Activated naive CD4-positive, alpha-beta T cell treated with anti-CD3 and anti-CD28 coated beads for 36 hours (primary cell): ENCODE measurements around the gene MKS1. TPM values are rescaled to one million over a fixed set of nuclear protein-coding genes. Genes with fewer than 3 reads are reported as not detected.

Experiments used
- CTCF ChIA-PET: fragments of 350-600 bp; sonication (Branson Sonifier 250); formaldehyde crosslinking; loops from one replicate; lab custom pipeline; 2021; ENCODE audit warnings: antibody characterized with exemption; lab: Charles Lee
- DNase-seq: peaks from one replicate; pipeline ENCODE4 v3.0.0-alpha.2; 2020
- H3K27ac Mint-ChIP-seq: one replicate; pipeline ENCODE4 v1.8.0; 2021; ENCODE audit warnings: mild to moderate bottlenecking, mixed read lengths
- H3K27me3 Mint-ChIP-seq: one replicate; pipeline ENCODE4 v1.8.0; 2021; ENCODE audit warnings: low read depth, mixed read lengths
- H3K36me3 Mint-ChIP-seq: one replicate; pipeline ENCODE4 v1.8.0; 2021; ENCODE audit warnings: low read depth, mixed read lengths
- H3K4me1 Mint-ChIP-seq: one replicate; pipeline ENCODE4 v1.8.0; 2021; ENCODE audit warnings: low read depth, mixed read lengths
- H3K4me3 Mint-ChIP-seq: one replicate; pipeline ENCODE4 v1.8.0; 2021; ENCODE audit warnings: mild to moderate bottlenecking, moderate library complexity, mixed read lengths
- H3K9me3 Mint-ChIP-seq: one replicate; pipeline ENCODE4 v1.8.0; 2021; ENCODE audit warnings: mixed read lengths
- intact Hi-C: fragments of 100-400 bp; cut with micrococcal nuclease; formaldehyde crosslinking; loops from one replicate; pipeline ENCODE4 v1.15.1; 2023
- total RNA-seq, 2 experiments: library from RNA; stranded (reverse); gene quantifications; one replicate each; pipeline ENCODE4 v1.2.3, GENCODE V29; 2021

Gene MKS1
- total RNA-seq, 2 experiments from 2014 or later: 27.1 to 29.2 TPM

DNA sequence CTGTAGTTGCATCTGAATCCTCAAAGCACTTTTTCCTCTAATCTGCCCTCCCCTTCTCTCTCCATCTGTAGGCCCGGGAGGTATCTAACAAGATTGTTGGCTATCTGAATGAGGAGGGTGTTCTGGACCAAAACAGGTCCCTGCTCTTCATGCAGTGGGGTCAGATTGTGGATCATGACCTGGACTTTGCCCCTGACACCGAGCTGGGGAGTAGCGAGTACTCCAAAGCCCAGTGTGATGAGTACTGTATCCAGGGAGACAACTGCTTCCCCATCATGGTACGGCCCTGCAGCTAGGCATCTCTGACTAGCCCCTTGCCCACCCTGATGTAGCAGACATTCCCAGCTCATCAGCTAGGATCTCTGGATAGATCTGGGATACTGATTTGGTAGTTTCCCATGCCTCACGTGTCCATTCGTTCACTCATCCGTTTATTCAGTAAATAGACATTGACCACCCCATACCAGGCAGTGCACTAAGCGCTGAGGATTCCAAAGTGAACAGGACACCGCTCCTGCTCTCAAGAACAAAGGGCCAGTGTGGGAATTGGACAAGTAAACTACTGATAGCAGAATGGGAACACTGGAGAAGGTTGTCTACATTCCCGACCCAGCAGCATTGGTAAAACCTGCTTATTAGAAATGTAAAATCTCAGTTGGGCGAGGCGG lies 31.4 kb upstream of the MKS1 start:
- Mint-ChIP-seq H3K36me3 (no peaks in the 10 kb centered on the region), H3K4me3 (no peak overlapping the region)

DNA sequence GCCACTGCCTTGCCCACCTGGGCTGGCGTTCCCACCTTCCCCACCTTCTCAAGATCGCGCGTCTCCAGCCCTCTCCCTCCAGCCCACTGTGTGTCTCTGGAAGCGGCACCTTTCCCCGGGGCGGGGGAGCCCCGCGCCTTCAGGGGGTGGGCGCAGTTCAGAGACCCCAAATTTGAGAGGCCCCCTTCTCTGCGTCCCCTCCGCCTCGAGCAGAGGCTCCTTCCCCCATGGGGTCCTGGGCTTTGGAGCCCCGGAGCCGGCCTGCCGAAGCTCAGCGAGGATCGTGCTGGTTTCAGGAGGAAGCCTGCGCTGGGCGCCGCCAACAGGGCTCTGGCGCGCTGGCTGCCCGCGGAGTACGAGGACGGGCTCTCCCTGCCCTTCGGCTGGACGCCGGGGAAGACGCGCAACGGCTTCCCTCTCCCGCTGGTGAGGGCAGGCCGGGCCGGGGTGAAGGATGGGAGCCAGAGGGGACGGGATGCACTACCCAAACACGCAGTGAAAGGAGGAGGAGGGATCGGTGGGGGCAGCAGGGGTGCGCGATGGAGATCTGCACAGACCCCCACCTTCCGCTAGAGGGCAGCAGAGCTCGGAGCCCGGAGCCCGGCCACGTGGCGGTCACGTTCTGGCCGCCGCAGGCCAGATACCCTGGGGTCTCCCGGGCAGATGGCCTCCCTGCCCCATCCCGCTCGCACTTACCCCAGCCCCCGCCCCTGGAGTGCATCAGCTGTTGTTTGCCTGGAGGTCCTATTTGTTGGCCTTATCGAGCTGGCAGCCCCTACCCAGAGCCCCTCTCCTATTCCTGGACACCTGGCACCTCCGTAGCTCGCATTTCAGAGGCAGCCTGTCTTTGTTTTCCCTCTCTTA lies 30.4 kb upstream of the MKS1 start:
- intact Hi-C loops: loop anchor here (1.0 to 5.0 kb wide), 4 partner anchors 47 to 198 kb away; partner anchors contain the start of gene RNF43
- peaks cover 11% of the 10 kb centered on the region for H3K4me1 Mint-ChIP-seq
- no peak overlapping the region for H3K27ac Mint-ChIP-seq
- H3K4me3 Mint-ChIP-seq: peak overlapping the region; percentile 72
- no peaks in the 10 kb centered on the region for H3K9me3 Mint-ChIP-seq
- DNase-seq: peak; percentile 82
- H3K27me3 Mint-ChIP-seq: peaks cover 3% of the 10 kb centered on the region
- CTCF ChIA-PET: interaction anchor here (0.6 to 2.1 kb wide), 28 partner anchors 8 to 357 kb away, joined by 3 to 13 read pairs (median 4); partner anchors contain the start of genes LPO, MKS1, MPO and RNF43
- H3K36me3 Mint-ChIP-seq: no peaks in the 10 kb centered on the region

More for the DNA sequence above, 31.4 kb upstream of the MKS1 start:
- Mint-ChIP-seq H3K27me3 (peaks cover 3% of the 10 kb centered on the region), H3K4me1 (peaks cover 11% of the 10 kb centered on the region), H3K27ac (no peak overlapping the region), H3K9me3 (no peaks in the 10 kb centered on the region)
- intact Hi-C loops: no loop called here
- DNase-seq: no peak
- CTCF ChIA-PET: interaction anchor here (0.6 to 2.1 kb wide), 28 partner anchors 9 to 447 kb away, joined by 3 to 13 read pairs (median 4); partner anchors contain the start of genes LPO, MKS1, MPO and RNF43

DNA sequence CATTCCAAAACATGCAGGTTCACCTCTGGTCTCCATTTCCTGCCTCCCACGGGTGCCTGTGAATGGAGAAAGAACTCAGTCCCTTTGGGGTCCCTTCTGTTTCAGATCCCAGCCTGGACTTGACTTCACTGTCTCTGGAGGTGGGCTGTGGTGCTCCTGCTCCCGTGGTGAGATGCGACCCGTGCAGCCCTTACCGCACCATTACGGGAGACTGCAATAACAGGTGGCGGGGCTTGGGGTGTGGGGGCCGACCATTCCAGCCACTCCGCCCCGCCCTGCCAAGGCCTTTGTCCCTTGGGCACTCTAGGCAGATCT lies 29.9 kb upstream of the MKS1 start:
- Mint-ChIP-seq H3K27ac (no peak overlapping the region), H3K4me3 (peak overlapping the region; percentile 27), H3K4me1 (peaks cover 11% of the 10 kb centered on the region), H3K27me3 (peaks cover 4% of the 10 kb centered on the region), H3K9me3 (no peaks in the 10 kb centered on the region), H3K36me3 (no peaks in the 10 kb centered on the region)
- CTCF ChIA-PET: interaction anchor here (0.9 to 2.1 kb wide), 13 partner anchors 14 to 240 kb away, joined by 3 to 13 read pairs (median 7); partner anchors contain the start of gene RNF43
- intact Hi-C loops: loop anchor here (1.0 to 5.0 kb wide), 4 partner anchors 47 to 198 kb away; partner anchors contain the start of gene RNF43
- DNase-seq: no peak

DNA sequence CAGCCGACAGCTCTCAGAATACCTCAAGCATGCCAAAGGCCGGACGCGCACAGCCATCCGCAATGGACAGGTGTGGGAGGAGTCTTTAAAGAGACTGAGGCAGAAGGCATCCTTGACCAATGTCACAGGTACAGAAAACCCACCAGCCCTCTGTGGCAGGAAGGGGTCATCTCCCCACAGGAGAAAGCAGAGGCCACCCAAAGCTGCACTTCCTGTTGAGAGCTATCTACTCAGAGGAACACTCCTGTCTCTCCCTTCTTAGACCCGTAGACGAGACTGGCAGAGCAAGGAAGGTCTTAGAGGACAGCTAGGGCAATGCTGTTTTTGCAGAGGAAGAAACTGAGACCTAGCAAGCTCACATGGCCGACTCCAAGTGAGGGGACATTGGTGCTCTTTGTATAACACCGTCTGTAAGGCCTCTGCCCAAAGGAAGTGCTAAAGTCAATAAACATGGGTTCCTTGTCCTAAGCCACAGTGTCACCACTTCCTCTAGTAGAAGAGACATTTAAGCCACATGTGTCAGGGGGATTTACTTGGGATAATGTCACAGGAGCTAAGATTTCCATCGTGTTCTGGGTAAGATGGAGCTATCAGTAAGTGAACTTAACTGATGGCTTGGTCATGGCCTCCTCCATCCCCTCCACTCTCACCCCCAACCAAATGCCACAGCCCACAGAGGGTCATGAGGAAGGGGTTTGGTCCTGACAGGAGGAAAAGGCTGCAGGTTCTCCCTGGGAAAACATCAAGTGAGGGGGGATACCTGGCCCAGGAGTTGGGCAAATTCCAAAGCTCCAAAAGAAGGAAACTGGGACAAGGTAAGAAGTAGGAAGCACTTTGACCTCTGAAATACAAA lies 28.7 kb upstream of the MKS1 start:
- no peak overlapping the region for H3K27ac Mint-ChIP-seq
- H3K27me3 Mint-ChIP-seq: peaks cover 15% of the 10 kb centered on the region
- H3K36me3 Mint-ChIP-seq: no peaks in the 10 kb centered on the region
- DNase-seq: no peak
- intact Hi-C loops: loop anchor here (2.0 to 5.0 kb wide), 3 partner anchors 45 to 169 kb away; partner anchors contain the start of gene RNF43
- CTCF ChIA-PET: interaction anchor here (0.6 to 1.4 kb wide), 4 partner anchors 11 to 186 kb away, joined by 3 to 5 read pairs (median 4); no protein-coding TSS in a partner anchor
- H3K4me1 Mint-ChIP-seq: peaks cover 11% of the 10 kb centered on the region
- no peaks in the 10 kb centered on the region for H3K9me3 Mint-ChIP-seq
- H3K4me3 Mint-ChIP-seq: no peak overlapping the region

GRCh38 chr17:58246781-58247180 lies 27.7 kb upstream of the MKS1 start:
- CTCF ChIA-PET: interaction anchor here (0.5 to 1.4 kb wide), 2 partner anchors 40 to 47 kb away, joined by 3 to 5 read pairs; no protein-coding TSS in a partner anchor
- intact Hi-C loops: loop anchor here (5.0 kb wide), 1 partner anchor 44 kb away; no protein-coding TSS in a partner anchor
- no peak overlapping the region for H3K27ac Mint-ChIP-seq
- no peaks in the 10 kb centered on the region for H3K9me3 Mint-ChIP-seq
- no peak overlapping the region for H3K4me3 Mint-ChIP-seq
- no peak for DNase-seq
- H3K27me3 Mint-ChIP-seq: peaks cover 16% of the 10 kb centered on the region
- H3K4me1 Mint-ChIP-seq: peaks cover 12% of the 10 kb centered on the region
- H3K36me3 Mint-ChIP-seq: no peaks in the 10 kb centered on the region

DNA sequence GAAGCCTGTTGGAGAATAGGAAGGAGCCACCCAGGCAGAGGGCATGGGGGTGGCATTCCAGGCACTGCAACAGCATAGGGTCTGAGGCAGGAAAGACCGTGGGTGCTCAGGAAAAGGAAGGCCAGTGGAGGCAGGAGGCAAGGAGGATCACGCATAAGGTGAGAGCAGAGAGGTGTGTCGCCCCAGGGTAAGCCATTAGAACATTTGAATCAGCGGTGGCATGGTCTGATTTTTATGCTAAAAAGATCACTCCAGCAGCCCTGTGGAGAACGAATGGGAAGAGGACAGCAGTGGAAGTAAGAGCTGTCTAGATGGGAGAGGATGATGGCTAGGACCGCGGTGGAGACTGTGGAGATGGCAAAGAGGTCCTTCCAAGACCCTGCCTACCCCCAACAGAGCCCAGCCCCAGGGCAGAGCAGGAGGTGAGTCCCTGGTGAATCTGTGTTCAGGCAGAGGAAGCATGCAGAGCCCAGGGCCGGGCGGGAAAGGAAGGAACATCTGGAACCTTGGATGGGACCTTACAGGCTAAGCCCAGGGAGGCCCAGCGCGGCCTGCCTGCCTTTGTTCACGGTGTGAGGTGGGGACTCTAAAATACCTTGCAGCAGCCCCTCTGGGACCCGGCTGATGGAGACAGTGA lies 27.2 kb upstream of the MKS1 start:
- intact Hi-C loops: loop anchor here (5.0 kb wide), 1 partner anchor 44 kb away; no protein-coding TSS in a partner anchor
- no peak for DNase-seq
- Mint-ChIP-seq H3K4me1 (peaks cover 15% of the 10 kb centered on the region), H3K9me3 (no peaks in the 10 kb centered on the region), H3K36me3 (no peaks in the 10 kb centered on the region), H3K27me3 (peaks cover 19% of the 10 kb centered on the region), H3K4me3 (no peak overlapping the region), H3K27ac (no peak overlapping the region)
- CTCF ChIA-PET: interaction anchor here (0.5 kb wide), 1 partner anchor 41 kb away, joined by 5 read pairs; no protein-coding TSS in a partner anchor

DNA sequence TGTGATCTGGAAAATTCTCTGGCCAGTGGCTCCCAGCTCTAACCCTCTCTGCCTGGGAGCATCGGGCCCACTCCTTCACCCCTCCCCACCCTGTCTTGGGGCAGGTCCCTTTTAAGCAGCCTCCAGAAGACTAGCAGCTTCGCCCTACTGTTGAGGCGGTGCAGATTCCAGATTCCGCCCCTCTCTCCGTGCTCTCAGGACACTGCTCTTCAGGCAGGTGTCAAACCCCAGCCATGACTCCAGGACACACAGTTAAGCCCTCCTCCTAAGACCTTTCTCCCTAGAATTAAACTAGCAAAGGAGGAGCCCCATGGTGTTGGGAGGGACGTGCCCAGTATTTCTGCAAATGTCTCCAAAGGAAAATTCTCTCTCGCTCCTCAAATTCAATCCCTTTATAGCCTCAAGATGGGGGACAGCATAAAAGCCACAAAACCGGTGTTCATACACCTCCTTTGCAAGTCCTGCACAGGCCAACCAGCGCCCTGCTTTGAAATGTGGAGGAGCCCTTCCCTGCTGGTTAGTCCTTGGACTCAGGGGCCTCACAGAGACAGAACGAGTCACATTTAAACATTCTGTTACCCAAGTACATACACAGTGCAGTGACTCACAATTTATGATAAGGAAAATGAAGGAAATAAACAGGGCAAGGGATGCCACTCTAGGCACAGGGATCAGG lies 26.5 kb upstream of the MKS1 start:
- Mint-ChIP-seq H3K27me3 (peaks cover 19% of the 10 kb centered on the region), H3K4me3 (no peak overlapping the region), H3K4me1 (peaks cover 15% of the 10 kb centered on the region), H3K9me3 (no peaks in the 10 kb centered on the region), H3K36me3 (no peaks in the 10 kb centered on the region), H3K27ac (no peak overlapping the region)
- intact Hi-C loops: loop anchor here (5.0 kb wide), 1 partner anchor 43 kb away; no protein-coding TSS in a partner anchor
- no peak for DNase-seq
- CTCF ChIA-PET: no interaction called here

DNA sequence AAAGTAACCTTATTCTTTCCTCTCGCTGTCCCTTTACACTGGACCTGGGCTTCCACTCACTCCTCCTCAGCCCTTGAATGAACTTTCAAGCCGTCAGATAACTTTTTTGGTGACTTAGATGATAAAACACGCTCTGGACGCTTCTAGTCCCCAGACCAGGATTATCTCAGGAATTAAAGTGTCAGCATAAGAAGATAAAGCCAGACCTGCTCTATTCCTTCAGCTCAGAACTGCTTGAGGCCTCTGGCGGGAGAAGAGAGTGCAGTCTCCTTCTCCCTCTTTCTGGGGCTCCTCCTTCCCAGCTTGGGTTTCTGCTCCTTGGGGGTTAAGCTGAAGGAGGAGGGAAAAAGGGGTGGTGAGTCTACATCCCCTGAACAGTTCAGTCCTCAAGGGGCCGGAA lies 25.9 kb upstream of the MKS1 start:
- CTCF ChIA-PET: no interaction called here
- intact Hi-C loops: loop anchor here (5.0 kb wide), 1 partner anchor 43 kb away; no protein-coding TSS in a partner anchor
- Mint-ChIP-seq H3K4me3 (no peak overlapping the region), H3K27me3 (peaks cover 21% of the 10 kb centered on the region), H3K9me3 (no peaks in the 10 kb centered on the region), H3K36me3 (no peaks in the 10 kb centered on the region), H3K27ac (no peak overlapping the region), H3K4me1 (peaks cover 11% of the 10 kb centered on the region)
- no peak for DNase-seq

GRCh38 chr17:58242171-58242784 lies 23.2 kb upstream of the MKS1 start:
- peak; percentile 66 for DNase-seq
- H3K27me3 Mint-ChIP-seq: peaks cover 29% of the 10 kb centered on the region
- H3K9me3 Mint-ChIP-seq: no peaks in the 10 kb centered on the region
- no peak overlapping the region for H3K4me3 Mint-ChIP-seq
- peaks cover 4% of the 10 kb centered on the region for H3K4me1 Mint-ChIP-seq
- H3K27ac Mint-ChIP-seq: no peak overlapping the region
- intact Hi-C loops: no loop called here
- H3K36me3 Mint-ChIP-seq: no peaks in the 10 kb centered on the region
- CTCF ChIA-PET: no interaction called here

GRCh38 chr17:58239987-58240386 lies 20.9 kb upstream of the MKS1 start:
- H3K27me3 Mint-ChIP-seq: peaks cover 34% of the 10 kb centered on the region
- no peaks in the 10 kb centered on the region for H3K9me3 Mint-ChIP-seq
- CTCF ChIA-PET: no interaction called here
- intact Hi-C loops: no loop called here
- peaks cover 4% of the 10 kb centered on the region for H3K4me1 Mint-ChIP-seq
- no peak overlapping the region for H3K4me3 Mint-ChIP-seq
- no peak overlapping the region for H3K27ac Mint-ChIP-seq
- no peaks in the 10 kb centered on the region for H3K36me3 Mint-ChIP-seq
- DNase-seq: no peak
